Fibroblast of skin of abdomen (primary cell): ENCODE results near the gene CELF5. TPM values are rescaled to one million over a fixed set of nuclear protein-coding genes. Genes with fewer than 3 reads are reported as not detected.

Source experiments
- DNase-seq: peaks from one replicate; pipeline ENCODE4 v3.0.0-alpha.2; 2013
- polyA plus RNA-seq, 2 experiments: library from polyadenylated mRNA; unstranded; fragments of 120-200 nt; gene quantifications; one replicate each; pipeline ENCODE4 v1.2.1, GENCODE V29; 2013; ENCODE audit not compliant: insufficient read length in 2 of 2

Gene CELF5
- not detected for polyA plus RNA-seq (2013, experiment 1 of 2; ENCODE audit: insufficient read length)
- polyA plus RNA-seq (2013, experiment 2 of 2; ENCODE audit: insufficient read length) = 0.10 TPM

- DNase-seq = peak; percentile 33
Measured at GRCh38 chr19:3224346-3225168, at the start of gene CELF5. TSS of gene CELF5 (plus strand) at chr19:3224661. CDS start at chr19:3224740, 79 bp downstream.

- DNase-seq = peak; percentile 43
Measured at GRCh38 chr19:3175781-3176714, 48.4 kb upstream of the CELF5 start.

DNA sequence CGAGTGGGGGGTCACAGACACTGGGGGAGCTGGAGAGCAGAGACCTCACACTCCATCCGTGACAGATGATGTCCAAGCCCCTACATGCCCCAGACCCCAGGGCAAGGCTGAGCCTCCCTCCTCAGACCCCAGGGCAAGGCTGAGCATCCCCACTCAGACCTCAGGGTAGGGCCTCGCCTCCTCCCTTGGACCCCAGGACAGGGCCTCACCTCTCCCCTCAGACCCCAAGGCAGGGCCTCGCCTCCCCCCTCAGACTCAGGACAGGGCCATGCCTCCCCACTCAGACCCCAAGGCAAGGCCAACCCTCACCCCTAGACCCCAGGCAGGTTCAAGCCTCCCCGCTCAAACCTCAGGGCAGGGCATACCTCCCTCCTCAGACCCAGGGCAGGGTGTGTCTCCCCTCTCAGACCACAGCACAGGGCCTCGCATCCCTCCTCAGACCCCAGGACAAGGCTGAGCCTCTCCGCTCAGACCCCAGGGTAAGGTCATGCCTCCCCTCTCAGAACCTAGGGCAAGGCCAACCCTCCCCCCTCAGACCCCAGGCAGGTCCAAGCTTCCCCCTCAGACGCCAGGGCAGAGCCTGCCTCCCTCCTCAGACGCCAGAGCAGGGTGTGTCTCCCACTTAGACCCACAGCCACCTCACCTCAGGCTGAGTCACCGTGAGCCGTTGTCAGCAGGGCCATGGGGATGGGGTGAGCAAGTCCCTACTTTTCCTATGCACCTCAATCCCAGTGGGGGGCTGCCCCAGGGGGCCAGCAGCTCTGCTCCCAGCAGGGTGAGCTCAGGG lies 47.6 kb upstream of the CELF5 start:
- DNase-seq = peak; percentile 27

DNA sequence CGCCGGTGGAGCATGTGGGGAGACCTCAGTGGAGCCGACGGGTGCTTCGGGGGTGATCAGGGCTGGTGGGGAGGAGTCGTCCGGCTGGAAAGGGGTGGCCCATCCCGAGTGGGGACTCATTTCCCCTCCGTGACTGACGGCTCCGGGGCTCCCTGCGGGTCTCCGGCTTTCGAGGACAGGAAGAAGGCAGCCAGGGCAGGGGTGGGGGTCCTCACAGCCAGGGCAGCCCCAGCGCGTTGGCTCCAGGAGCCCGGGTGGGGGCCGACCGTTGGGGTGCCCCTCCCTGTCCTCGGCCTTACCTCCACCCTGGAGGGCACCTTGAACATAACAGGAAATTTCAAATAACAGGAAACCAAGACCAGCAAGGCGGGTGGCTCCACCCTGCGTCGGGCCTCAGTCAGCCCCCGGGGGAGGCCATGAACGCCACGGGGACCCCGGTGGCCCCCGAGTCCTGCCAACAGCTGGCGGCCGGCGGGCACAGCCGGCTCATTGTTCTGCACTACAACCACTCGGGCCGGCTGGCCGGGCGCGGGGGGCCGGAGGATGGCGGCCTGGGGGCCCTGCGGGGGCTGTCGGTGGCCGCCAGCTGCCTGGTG lies 46.0 kb upstream of the CELF5 start, which contains the start of gene S1PR4:
Gene S1PR4, plus strand, starts transcription at position 393 of the 596 bp plus-strand sequence. Its CDS starts 24 bp downstream, at position 417.
- no peak for DNase-seq

DNA sequence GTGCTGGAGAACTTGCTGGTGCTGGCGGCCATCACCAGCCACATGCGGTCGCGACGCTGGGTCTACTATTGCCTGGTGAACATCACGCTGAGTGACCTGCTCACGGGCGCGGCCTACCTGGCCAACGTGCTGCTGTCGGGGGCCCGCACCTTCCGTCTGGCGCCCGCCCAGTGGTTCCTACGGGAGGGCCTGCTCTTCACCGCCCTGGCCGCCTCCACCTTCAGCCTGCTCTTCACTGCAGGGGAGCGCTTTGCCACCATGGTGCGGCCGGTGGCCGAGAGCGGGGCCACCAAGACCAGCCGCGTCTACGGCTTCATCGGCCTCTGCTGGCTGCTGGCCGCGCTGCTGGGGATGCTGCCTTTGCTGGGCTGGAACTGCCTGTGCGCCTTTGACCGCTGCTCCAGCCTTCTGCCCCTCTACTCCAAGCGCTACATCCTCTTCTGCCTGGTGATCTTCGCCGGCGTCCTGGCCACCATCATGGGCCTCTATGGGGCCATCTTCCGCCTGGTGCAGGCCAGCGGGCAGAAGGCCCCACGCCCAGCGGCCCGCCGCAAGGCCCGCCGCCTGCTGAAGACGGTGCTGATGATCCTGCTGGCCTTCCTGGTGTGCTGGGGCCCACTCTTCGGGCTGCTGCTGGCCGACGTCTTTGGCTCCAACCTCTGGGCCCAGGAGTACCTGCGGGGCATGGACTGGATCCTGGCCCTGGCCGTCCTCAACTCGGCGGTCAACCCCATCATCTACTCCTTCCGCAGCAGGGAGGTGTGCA lies 45.3 kb upstream of the CELF5 start:
- no peak for DNase-seq

GRCh38 chr19:3179739-3180293 lies 44.6 kb upstream of the CELF5 start:
- no peak for DNase-seq

DNA sequence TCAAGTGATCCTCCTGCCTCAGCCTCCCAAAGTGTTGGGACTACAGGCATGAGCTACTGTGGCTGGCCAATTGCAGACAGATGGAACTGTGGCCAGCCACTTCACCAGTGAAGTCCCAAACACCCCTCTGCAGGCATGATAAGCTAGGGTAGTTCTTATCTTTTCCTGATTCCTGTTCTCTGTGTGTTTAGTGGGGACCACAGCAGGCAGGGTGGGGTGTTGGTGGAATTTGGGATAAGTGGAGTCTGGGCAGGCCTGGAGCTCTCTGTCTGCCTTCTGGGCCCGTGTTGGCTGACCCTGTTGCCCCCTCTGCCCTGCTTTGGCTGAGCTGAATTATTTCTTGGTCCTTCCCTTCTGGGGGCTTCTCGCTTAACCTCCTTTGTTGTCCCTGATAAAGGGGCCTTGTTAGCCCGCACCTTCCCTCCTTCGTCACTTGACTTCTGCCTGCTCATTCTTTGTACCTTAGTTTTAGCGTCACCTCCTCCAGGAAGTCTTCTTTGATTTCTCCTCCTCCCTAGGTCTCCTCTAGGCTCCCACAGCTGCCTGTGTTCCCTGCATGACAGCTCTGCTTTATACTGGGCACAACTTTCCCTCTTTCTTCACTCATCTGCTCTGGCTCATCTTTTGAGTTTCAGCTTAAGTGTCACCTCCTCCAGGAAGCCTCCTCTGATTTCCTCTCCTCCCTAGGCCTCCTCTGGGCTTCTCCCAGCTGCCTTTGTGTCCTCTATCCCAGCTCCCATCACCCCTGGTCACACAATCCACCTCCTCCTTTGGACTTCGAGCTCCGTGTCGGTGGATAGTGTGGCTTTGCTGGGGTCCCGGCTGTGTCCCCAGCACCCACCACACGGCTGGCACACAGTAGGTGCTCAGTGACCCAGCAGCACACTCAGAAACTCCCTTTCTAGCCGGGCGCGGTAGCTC lies 40.5 kb upstream of the CELF5 start:
- no peak for DNase-seq

- DNase-seq = peak; percentile 66
Measured at GRCh38 chr19:3184847-3185460, 39.5 kb upstream of the CELF5 start.

GRCh38 chr19:3185461-3186159 lies 38.9 kb upstream of the CELF5 start, which contains the start of gene NCLN:
TSS of gene NCLN (plus strand) at chr19:3185930. CDS start at chr19:3186031, 101 bp downstream.
- DNase-seq = peak; percentile 92

DNA sequence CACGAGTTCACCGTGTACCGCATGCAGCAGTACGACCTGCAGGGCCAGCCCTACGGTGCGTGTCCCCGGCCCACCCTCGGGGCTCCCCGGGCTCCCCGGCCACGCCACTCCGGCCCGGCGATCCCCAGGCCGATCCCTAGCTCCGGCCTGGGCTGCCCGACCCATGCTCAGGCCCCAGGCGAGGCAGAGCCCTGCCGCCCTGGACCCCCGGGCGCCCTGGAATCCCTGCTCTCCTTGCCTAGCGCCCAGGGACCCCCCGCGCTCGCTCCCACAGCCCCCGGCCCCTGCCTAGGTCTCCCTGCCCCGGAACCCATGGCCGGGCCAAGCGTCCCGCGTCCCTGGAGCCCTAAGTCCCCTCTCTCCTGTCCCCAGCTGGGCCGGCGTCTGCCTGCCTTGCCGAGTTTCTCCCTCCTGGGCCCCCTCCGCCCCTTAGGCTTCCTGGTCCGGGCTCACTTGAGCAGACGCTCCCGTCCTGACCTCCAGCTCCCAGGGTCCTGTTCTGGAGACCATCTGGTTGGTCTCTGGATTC lies 38.2 kb upstream of the CELF5 start:
- DNase-seq = no peak

- no peak for DNase-seq
Measured at GRCh38 chr19:3186891-3187661, 37.4 kb upstream of the CELF5 start.

DNA sequence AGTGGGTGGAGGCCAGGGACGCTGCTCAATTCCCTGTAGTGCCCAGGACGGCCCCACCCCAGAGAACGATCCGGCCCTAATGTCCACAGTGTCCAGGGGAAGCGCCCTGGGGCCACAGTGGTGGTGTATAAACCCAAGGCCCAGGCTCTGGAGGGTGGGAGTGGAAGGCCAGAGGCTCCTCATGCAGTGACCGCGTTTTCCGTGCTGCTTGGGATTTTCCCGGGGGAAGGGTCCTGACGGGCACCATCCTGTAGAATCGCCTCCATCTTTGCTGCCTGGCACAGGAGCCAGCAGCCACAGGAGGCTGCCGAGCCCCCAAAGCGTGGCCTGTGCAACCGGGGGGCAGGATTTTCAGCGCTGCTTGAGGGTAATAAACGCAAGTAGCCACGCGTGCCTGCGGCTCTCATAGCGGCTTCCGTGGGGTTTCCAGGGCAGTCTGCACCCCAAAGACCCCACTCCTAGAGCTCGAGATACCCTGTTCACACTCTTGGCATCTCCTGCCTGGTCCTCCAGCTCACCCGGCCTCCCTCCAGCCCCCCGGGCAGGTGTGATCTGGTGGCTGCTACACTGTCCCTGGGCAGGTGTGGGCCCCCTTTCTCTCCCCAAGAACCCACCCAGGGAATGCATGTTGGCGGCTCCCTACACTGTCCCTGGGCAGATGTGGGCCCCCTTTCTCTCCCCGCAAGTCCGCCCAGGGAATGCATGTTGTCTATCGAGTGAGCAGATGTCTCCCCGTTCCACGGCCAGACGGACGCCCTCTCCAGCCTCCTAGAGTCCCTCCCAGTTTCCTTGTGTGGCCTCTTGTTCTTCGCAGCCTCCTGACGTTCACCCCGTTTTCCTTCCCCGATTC lies 36.6 kb upstream of the CELF5 start:
- DNase-seq = no peak

DNA sequence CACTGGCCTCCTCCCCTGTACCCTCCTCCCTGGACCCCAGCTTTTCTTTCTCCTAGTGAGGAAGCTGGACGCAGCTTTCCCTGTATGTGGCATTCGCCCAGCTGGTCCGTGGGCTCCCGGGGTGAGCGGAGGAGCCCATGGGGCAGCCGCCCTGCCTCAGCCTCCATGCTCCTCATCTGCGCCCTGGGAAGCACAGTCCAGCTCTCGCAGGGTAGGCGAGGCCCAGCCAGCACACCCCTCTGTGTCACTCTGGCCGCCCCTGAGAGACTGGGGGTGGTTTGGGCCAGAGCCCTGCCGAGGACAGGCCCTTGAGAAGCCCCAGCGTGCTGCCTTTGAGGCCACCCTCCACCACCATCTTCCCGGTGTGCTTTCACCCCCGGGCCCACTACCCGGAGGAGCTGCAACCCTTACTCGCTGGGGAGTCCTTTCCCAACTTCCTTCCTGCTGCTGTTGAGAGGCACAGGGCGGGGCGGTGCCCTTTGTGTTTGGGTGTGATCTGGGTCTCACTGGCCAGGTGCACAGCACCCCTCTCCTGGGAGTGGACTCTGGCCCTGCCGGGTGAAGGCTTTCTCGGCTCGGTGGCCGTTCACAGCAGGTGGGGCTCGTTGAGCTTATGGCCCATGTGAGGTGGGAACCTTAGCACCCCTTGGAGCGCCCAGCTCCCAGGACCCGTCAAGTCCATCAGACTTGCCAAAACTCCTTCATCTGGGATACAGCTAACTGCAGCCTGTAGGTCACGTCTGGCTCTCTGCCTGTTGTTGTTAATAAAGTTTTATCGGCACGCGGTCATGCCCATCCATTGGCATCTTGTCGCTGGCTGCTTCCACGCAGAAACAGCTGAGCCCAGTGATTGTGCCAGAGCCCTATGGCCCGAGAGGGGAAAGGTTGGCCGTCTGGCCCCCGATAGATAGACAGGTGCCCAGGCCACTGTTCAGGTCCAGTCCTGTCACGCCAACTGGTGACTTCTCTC lies 35.5 kb upstream of the CELF5 start:
- DNase-seq = no peak

DNA sequence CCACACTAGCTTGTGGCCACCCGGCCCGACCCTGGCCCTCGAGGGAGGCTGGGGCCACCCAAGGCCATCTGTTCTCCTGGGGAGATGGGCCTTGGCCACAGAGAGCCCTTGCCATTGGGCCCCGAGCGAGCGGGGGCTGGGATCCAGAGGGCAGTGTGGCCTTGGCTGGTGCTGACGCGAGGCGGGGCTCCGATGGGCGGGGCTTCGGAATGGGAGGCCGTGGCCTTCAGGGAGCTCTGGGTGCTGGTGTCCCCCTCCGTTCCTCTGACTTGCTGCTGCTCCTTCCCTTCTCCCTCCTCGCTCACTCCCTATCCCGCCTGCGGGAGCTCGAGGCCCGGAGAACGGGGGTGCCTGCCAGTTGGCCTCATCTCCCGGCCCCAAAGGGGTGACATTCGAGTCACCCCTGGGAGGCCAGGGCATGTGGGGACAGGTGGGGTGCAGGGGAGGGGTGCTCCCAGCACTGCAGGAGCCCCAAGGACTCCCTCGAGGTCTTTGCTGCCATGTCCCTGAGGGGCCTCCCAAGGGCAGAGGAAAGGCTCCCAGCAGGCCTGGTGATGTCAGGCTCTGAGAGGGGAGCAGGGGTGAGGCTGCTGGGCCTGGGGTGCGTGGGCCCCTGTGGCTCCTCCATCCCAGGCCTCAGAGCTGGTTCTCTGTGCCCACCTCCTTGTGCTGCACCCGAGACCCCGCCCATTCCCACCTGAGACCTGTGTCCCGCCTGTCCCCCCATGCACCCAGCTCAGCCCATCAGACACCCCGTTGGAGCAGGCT lies 34.6 kb upstream of the CELF5 start:
- no peak for DNase-seq
